GM06990 (cell line): ENCODE measurements around the gene FGFRL1.
A peak's percentile ranks its signal among the peaks of the same experiment; 100 is the strongest.

Experiments
- DNase-seq: peaks from one replicate; pipeline ENCODE4 v3.0.0-alpha.2; 2011; ENCODE audit not compliant: insufficient read length; ENCODE audit errors: extremely low read depth
- H3K27me3 ChIP-seq: replicated peaks from 2 replicates; pipeline ENCODE4 v1.6.0; 2011; ENCODE audit warnings: low read length; ENCODE audit not compliant: control insufficient read depth, insufficient read depth
- H3K36me3 ChIP-seq: 2 replicates; pipeline ENCODE4 v1.5.1; 2011; ENCODE audit warnings: low read length; ENCODE audit not compliant: control insufficient read depth, insufficient read depth
- H3K4me3 ChIP-seq: replicated peaks from 2 replicates; pipeline ENCODE4 v1.5.1; 2011; ENCODE audit warnings: low read depth, mild to moderate bottlenecking, control low read depth, low read length
- CTCF ChIP-seq: IDR thresholded peaks from 2 replicates; pipeline ENCODE4 v1.5.1; 2011; ENCODE audit warnings: low read length, control low read depth, mild to moderate bottlenecking, inconsistent platforms; ENCODE audit not compliant: insufficient read depth, poor library complexity, severe bottlenecking

FGFRL1 gene

GRCh38 chr4:968621-969394 is 42.6 kb upstream of the FGFRL1 start:
- Histone ChIP-seq H3K36me3 (peaks cover 2% of the 10 kb centered on the region), H3K4me3 (no peak overlapping the region), H3K27me3 (no peaks in the 10 kb centered on the region)
- DNase-seq, result no peak
- no peak for TF ChIP-seq CTCF

- H3K27me3 ChIP-seq, result no peaks in the 10 kb centered on the region
These were observed 41.2 kb upstream of the FGFRL1 start for GRCh38 chr4:970046-970745.

GRCh38 chr4:970854-971520 is 40.4 kb upstream of the FGFRL1 start:
- no peak for TF ChIP-seq CTCF
- no peaks in the 10 kb centered on the region for H3K27me3 ChIP-seq
- no peak for DNase-seq
- H3K36me3 ChIP-seq, result peaks cover 2% of the 10 kb centered on the region
- H3K4me3 ChIP-seq, result no peak overlapping the region

More at GRCh38 chr4:970046-970745, 41.2 kb upstream of the FGFRL1 start:
- no peak for DNase-seq
- Histone ChIP-seq H3K36me3 (peaks cover 2% of the 10 kb centered on the region), H3K4me3 (no peak overlapping the region)
- no peak for TF ChIP-seq CTCF

GRCh38 chr4:971666-972500 is 39.5 kb upstream of the FGFRL1 start:
- DNase-seq, result no peak
- TF ChIP-seq CTCF, result no peak
- peaks cover 2% of the 10 kb centered on the region; the same call in 1 of the 2 replicates for H3K36me3 ChIP-seq
- peak overlapping the region; percentile 74 for H3K4me3 ChIP-seq
- no peaks in the 10 kb centered on the region for H3K27me3 ChIP-seq

GRCh38 chr4:972651-973424 is 38.6 kb upstream of the FGFRL1 start:
- no peak for TF ChIP-seq CTCF
- peak; percentile 49 for DNase-seq

More at GRCh38 chr4:972651-973424, 38.6 kb upstream of the FGFRL1 start:
- H3K4me3 ChIP-seq, result peak overlapping the region; percentile 74
- H3K27me3 ChIP-seq, result no peaks in the 10 kb centered on the region
- 0 out of 2 replicates have a peak, but pooled peaks cover 2% of the 10 kb centered on the region for H3K36me3 ChIP-seq
